Measurements from ENCODE around the gene XYLB.

Gene XYLB

DNA sequence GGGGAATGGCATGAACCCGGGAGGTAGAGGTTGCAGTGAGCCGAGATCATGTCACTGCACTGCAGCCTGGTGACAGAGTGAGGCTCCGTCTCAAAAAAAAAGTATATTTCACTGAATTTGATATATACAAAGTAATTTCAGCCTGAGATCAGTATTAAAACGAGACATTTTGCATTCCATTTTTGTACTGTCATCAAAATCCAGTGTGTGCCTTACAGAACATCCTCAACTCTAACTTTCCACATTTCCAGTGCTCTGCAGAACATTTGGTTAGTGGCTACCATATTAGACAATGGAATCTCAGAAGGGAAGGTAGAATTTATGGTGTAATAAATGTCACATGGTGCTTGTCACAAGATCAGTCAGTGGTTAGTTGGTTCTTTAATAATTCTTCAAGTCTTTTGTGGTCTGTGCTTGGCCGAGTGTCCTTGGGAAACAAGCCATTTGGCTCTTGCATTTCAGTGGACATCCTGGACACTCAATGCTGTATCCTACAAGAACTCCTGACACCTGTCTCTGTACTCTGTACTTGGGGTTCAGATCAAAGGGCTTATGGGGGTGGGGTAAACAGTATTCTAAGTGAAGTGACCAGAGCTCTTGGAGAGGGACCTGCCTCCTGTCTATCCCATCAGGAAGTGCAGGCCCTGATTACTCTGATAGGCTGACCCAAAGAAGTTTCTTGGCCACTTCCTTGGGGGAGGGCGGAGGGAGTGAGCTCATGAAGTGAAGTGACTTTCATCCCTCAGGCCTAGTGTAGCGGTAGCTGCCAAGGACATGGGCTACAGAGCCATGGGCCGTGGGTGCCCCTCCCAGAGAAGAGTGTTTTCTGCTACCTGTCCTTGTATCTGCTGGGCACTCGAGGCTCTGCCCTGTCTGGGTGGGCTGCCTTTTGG lies 110.8 kb downstream of the XYLB start:
- DNase-seq = peak in 2 of 3 donors; percentile 10 to 17

DNA sequence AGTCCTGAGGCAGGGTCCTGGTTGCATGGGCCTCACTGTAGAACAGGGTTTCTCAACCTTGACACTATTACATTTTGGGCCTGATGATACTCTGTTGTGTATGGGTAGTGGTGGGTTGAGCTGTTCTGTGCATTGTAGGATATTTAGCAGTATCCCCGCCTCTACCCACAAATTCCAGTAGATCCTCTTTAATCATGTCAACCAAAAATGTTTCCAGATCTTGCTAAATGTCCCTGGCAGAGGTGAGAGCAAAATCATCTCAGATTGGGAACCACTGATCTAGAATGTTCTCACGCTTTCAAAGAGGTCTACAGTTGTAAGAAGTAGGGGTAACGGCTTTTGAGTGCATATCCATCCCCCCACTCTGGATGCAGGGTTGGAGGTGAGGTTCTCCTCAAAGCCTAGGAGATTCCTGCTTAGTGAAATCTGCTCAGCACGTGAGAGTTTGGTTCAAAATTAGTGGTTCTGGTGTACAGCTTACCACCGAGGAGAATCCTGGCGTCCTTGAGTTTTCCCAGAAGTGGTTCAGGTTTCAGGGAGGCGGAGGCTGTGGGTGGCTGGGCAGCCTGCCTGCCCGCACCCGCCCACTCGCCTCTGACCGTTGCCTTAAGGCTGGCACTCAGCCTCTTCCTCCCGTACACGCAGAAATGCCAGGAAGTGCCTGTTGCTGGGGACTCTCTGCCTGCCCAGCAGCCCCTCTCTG lies 112.4 kb downstream of the XYLB start:
- no peak for DNase-seq

DNA sequence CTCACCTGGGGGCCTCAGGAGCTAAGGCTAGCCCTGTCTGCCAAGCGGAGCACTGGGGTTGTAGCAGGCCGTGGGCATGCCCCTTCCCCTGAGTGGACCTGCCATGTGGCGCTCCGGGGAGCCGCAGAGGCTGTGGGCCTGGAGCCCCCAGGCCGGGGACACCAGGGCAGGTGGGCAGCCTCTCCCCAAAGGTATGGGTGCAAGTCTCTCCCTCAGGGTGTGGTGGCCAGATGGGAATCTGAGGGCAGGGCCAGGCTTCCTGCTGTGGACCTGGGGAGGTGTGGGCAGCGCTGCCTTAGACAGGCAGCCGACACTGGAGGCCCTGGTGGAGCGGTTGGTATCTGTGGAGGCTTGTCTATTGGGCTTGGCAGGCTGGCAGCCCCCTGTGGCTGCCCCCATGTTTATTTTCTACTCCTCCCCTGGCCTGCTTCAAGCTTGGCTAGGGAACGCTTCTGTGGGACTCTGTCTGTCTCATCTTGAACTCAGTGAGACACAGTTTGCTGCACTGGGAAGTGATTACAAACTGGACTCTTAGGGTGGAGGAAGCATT lies 113.0 kb downstream of the XYLB start:
- no peak for DNase-seq

DNA sequence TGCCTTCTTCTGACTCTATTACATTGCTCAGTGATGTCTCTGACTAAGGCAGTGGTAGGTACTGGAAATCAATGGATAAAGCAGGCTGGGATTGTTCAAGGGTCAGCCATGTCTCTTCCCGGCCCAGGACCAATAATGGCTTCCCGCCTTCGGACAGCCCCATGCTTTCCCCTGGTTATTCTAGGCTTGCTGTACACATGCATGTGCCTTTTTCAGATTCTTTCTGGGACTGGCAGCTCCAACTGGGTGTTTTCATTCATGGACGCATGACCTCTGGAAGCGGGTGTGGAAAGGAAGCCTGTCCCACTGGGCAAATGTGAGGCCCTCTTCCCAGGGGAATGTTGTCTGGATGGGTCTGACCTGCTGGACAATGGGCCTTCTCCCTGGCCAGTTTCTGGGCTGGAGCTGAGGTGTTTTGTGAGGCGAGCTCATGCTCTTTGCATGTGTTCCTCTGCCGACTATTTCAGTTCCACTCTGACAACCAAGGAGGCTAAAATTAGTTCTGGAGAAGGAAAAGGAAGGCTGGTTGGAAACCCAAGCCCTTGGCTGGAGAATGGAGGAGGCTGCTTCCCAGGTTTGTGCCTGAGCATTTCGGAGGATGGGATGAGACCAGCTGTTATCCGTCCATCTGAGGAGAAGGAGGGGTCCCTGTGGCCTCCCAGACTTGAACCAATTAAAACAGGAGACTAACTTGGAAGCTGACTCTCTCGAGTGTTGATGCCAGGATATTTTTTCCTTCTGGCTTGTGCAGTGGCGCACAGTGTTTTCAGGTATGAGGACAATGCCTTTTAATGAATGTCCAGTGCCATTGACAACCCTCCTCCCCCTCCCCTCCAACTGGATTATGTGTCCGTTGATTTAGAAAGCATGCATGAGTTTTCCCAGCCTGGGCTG lies 114.0 kb downstream of the XYLB start:
- DNase-seq = no peak
